Measurements from ENCODE around the gene DOCK3.
"Not testable (repeated sequence)": the region's sequence is repeated elsewhere in the genome, so short reads cannot be mapped to it uniquely, and the experiment has no call there.

Gene DOCK3

DNA sequence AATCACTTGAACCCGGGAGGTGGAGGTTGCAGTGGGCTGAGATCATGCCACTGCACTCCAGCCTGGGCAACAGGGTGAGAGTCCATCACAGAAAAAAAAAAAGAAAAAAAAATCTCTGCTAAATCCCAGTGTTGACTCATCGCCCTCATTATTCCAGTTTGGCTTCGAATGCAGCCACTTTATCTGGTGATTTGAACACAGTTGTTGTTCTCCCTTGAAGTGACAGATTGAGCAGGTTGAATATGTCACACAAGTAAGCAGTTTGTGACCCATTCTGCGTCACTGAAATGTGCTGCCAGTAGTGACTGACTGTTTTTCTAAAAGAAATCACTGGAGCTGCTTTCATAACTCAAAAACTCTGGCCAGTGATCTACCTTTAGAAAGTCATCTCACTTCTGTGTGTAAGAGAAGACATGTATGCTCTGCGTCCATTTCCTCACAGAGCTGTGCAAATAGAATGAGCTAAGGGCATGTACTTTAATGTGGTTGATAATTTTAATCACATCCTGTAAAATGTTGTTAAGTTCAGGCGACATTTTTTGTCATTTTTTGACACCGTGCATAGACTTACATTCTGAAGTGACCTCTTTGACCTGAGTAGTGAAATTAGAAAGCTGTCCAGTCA is 12.5 kb downstream of the DOCK3 start:
- DNase-seq: no peak

DNA sequence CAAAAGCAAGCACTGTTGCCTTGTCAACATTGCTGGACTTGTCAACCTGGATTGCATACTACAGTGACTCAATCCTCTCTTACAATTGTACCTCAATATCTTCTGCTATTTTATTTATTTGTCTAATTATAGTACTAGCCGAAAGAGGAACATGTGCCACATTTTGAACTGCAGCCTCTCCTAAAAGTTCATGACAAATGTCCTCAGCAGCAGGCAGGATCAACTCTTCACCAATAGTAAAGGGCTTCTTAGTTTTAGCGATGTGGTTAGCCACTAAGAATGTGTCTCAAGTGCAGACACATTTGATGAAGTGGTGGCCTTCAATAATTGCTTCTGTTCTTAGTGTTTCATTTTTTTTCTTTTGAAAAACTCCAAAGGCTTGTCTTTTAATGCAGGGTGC is 13.2 kb downstream of the DOCK3 start:
- DNase-seq: no peak

GRCh38 chr3:50688602-50689001 is 13.9 kb downstream of the DOCK3 start:
- not testable (repeated sequence) for DNase-seq

DNA sequence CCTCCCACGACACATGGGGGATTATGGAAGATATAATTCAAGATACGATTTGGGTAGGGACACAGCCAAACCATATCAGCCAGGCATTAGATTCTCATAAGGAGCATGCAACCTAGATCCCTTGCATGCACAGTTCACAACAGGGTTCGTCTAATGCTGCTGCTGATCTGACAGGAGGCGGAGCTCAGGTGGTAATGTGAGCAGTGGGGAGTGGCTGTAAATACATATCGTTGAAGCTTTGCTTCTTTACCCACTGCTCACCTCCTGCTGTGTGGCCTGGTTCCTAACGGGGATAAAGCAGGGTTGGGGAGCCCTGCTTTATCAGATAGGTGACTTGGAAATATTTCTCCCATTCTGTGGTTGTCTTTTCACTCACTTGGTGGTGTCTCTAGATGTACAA is 14.8 kb downstream of the DOCK3 start:
- DNase-seq: no peak

GRCh38 chr3:50695031-50695430 is 20.3 kb downstream of the DOCK3 start:
- no peak for DNase-seq

GRCh38 chr3:50696276-50696675 is 21.5 kb downstream of the DOCK3 start:
- no peak for DNase-seq

GRCh38 chr3:50698269-50698668 is 23.5 kb downstream of the DOCK3 start:
- no peak for DNase-seq

- no peak for DNase-seq
These were observed 33.9 kb downstream of the DOCK3 start for GRCh38 chr3:50708620-50709019.

- no peak for DNase-seq
These were observed 40.2 kb downstream of the DOCK3 start for GRCh38 chr3:50714946-50715345.

DNA sequence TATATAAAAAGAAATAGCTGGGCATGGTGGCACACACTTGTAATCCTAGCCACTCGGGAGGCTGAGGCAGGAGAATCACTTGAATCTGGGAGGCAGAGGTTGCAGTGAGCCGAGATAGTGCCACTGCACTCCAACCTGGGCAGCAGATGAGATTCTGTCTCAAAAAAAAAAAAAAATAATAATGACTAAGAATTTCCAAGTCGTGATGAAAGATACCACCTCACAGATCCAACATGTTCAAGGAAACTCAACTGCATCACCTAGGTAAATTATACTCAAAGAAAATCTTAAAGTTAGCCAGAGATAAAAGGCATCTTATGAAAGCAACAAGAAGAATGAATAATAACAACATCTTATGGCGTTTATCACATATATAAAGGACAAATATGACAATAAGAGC is 50.1 kb downstream of the DOCK3 start:
- DNase-seq: no peak

DNA sequence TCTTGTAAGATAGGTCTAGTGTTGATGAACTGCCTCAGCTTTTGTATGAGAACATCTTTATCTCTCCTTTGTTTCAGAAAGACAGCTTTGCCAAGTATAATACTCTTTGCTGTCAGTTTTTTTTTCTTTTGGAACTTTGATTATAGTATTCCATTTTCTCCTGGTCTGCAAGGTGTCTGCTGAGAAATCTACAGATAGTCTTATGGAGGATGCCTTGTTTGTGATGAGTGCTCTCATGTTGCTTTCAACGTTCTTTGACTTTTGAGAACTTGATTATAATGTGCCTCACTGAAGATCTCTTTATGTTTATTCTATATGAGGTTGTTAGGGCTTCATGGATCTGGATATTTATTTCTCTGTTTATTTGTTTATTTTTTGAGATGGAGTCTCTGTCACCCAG is 60.3 kb downstream of the DOCK3 start:
- DNase-seq: no peak

GRCh38 chr3:50737193-50737905 is 62.6 kb downstream of the DOCK3 start:
- no peak for DNase-seq

DNA sequence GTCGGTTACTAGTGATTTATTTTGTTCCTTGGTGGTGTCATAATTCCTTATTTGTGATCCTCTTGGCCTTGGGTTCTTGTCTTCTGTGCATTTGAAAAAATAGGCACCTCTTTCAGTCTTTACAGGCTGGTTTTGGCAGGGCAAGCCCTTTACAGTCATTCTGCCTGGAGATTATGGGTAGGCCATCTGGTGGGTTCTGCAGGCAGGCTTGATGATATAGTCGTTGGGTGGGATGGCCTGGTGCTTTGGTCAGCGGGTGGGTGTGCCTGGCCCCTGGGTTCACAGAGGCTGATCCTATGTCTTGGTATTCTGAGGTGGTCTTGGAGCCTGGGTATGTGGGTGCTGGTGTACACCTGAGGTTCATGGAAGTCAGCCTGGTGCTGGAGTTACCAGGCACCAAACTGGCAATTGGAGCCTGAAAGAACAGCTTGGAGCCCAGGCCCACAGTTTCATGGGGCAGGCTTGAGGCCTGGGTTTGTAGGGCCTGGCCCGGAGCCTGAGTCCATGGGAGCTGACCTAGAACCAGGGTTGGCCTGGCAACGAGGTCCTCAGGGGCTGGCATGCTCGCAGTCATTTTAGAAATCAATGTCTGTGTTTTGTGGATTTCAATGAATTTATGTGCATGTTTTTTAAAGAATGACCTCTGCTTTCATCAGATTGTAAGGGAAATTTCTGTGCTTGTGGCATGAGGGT is 63.3 kb downstream of the DOCK3 start:
- no peak for DNase-seq

DNA sequence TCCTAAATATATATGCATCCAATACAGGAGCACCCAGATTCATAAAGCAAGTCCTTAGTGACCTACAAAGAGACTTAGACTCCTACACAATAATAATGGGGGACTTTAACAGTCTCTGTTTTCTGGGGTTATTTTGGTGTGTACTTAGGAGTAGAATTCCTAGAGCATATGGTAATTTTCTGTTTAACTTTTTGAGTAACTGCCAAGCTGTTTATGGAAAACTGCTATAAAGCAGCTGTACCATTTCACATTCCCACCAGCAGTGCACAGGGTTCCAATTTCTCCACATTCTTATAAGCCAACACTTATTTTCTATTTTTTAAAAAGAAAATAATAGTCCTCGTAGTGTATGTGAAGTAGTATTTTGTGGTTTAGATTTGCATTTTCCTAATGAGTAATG is 68.9 kb downstream of the DOCK3 start:
- DNase-seq: no peak

DNA sequence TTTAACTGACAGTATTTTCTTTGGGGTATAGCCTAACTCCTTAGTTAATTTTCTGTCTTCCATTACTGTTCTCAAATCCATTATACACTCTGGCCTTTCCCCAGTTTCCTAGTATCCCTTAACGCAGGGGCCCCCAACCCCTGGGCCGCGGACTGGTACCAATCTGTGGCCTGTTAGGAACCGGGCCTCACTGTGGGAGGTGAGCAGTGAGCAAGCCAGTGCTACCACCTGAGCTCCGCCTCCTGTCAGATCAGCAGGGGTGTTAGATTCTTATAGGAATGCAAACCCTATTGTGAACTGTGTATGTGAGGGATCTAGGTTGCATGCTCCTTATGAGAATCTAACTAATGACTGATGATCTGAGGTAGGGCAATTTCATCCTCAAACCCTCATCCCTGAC is 75.1 kb downstream of the DOCK3 start:
- DNase-seq: no peak

DNA sequence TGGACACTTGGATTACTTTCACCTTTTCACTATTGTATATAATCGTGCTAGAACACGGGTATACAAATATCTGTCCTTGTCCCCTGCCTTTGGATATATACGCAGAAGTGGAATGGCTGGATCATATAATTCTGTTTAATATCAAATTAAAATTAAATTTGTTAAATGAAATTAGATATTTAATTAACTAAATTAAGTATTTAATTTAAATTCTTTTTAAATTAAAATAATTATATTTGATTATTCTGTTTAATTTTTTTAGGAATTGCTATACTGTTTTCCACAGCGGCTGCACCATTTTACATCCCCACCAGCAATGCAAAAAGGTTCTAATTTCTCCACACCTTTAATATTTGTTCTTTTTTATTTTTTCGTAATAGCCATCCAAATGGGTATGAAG is 84.3 kb downstream of the DOCK3 start:
- DNase-seq: no peak

GRCh38 chr3:50777680-50778079 is 103.0 kb downstream of the DOCK3 start:
- no peak for DNase-seq

- DNase-seq: not testable (repeated sequence)
These were observed 107.0 kb downstream of the DOCK3 start for GRCh38 chr3:50781766-50782165.

DNA sequence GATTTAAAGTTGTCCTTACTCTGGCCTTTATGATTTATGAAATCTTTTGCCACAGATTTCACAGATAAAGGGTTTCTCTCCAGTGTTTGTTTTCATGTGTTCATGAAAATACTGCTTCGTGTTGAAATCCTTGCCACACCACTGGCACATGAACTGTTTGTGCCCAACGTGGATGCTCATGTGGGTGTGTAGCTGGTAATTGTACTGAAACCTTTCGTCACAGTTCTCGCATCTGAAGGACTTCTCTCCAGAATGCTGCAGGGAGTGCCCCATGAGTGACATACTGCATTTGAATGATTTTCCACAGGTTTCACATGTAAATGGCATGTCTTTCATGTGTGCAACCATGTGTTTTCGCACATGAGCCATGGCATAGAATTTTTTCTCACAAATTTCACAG is 111.9 kb downstream of the DOCK3 start:
- no peak for DNase-seq

DNA sequence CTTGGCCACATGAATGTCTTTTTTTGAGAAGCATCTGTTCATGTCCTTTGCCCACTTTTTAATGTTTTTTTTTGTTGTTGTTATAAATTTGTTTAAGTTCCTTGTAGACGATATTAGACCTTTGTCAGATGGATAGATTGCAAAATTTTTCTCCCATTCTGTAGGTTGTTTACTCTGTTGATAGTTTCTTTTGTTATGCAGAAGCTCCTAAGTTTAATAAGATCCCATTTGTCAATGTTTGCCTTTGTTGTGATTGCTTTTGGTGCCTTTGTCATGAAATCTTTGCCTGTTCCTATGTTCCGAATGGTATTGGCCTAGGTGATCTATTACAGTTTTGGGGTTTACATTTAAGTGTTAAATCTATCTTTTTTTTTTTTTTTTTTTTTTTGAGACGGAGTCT is 116.2 kb downstream of the DOCK3 start:
- DNase-seq: not testable (repeated sequence)

- DNase-seq: no peak
These were observed 117.8 kb downstream of the DOCK3 start for GRCh38 chr3:50792568-50792967.

DNA sequence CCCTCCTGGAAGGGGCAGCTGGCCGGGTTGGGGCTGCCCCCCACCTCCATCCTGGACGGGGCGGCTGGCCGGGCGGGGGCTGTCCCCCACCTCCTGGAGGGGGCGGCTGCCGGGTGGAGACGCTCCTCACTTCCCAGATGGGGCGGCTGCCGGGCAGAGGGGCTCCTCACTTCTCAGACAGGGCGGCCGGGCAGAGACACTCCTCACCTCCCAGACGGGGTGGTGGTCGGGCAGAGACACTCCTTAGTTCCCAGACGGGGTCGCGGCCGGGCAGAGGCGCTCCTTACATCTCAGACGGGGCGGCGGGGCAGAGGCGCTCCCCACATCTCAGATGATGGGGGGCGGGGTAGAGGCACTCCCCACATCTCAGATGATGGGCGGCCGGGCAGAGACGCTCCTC is 129.1 kb downstream of the DOCK3 start:
- not testable (repeated sequence) for DNase-seq

GRCh38 chr3:50804376-50804775 is 129.6 kb downstream of the DOCK3 start:
- DNase-seq: not testable (repeated sequence)

DNA sequence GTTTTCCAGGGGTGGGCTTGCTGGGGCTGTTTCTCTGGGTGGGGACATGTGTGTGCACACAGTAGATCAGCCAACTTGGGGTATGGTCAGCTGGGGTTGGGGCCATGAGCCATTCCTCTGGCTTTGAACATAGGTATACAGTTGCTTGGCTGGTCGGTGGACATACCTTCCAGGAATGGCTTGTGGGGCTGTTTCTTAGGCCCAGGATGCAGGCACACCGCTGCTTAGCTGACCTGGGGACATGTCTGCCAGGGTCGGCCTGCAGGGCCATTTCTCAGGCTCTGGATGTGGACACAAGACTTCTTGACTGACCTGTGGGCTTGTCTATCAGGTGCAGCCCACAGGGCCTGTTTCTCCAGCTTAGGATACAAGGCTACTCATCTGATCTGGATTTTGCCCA is 130.6 kb downstream of the DOCK3 start:
- no peak for DNase-seq
